ENCODE measurements around the gene UTP15.
A peak's percentile ranks its signal among the peaks of the same experiment; 100 is the strongest.

UTP15 gene

GRCh38 chr5:73565969-73566547 is 515 bp downstream of the UTP15 start:
- DNase-seq: peak; percentile 24

GRCh38 chr5:73582285-73583145 is 17.0 kb downstream of the UTP15 start:
- no peak for DNase-seq

DNA sequence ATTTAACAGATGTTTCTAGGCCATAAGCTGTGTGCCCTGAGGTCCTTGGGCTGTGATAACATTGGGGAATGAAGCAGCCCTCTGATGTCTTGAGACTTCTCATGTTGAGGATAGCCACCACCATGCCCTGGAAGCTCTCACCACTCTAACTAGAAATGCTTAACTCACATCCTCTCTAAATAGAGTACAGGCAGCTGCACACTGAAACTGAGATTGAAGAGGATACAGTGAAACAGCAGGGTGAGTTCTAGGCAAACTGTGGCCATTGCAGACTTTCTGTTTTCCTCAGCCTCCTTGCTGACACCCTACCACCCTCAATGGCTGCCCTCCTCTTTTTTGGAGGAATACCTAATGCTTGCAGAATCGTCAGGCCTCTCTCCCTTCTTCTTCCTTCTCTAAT is 22.4 kb downstream of the UTP15 start:
- no peak for DNase-seq

DNA sequence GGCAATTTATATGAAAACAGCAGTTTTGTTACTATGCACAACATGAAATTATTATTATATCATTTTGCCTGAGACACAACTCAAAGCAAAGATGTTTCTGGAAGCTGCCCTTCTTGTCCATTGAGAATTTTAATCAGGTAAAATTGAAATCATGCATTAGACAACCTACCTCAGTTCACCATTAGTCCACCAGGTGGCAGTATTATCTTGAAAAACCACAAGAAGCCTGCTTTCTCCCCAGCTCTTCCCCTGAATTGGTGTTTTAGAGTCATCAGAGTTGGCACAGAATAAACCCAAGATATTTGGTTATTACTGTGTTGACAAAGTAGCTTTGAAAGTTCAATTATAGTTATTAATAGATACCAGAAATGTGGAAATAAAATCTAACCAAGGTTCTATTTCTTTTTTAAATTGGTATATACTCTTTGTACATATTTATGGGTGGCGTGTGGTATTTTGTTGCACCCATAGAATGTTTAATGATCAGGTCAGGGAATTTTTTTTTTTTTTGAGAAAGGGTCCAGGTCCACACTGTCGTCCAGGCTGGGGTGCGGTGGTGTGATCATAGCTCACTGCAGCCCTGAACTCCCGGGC is 25.7 kb downstream of the UTP15 start:
- DNase-seq: peak; percentile 64

- DNase-seq: no peak
Observed at GRCh38 chr5:73591698-73592501, 26.4 kb downstream of the UTP15 start.

GRCh38 chr5:73592551-73592950 is 27.0 kb downstream of the UTP15 start:
- no peak for DNase-seq

DNA sequence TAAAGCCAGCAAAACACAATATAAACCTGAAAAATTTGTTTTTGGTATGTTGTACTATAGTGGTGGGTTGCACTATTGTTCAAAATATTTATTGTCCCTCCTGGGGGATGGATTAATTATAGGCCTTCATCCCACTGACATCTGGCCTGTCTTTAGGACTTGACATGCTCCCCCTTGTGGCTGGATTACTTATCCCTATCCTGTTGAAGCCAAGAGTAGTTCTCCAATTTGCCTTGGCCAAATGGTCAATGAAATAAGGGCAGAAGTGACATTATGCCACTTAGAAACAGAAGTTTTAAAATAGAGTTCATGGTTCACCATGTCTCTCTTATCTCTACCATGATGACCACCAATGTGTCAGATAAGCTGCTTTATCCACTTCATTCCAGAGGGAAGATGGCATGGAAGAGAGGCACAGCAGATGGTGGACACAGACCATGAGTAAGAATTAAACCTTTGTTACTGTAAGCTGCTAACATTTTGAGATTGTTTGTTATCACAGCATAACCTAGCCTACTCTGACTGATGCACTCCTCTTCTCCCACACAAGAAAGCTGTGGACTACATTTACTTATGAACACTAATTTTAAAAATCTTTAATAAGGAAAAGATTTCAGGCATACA is 31.3 kb downstream of the UTP15 start:
- peak; percentile 10 for DNase-seq

GRCh38 chr5:73599380-73599779 is 33.8 kb downstream of the UTP15 start:
- no peak for DNase-seq

- DNase-seq: no peak
Observed at GRCh38 chr5:73603998-73604397, 38.5 kb downstream of the UTP15 start.

DNA sequence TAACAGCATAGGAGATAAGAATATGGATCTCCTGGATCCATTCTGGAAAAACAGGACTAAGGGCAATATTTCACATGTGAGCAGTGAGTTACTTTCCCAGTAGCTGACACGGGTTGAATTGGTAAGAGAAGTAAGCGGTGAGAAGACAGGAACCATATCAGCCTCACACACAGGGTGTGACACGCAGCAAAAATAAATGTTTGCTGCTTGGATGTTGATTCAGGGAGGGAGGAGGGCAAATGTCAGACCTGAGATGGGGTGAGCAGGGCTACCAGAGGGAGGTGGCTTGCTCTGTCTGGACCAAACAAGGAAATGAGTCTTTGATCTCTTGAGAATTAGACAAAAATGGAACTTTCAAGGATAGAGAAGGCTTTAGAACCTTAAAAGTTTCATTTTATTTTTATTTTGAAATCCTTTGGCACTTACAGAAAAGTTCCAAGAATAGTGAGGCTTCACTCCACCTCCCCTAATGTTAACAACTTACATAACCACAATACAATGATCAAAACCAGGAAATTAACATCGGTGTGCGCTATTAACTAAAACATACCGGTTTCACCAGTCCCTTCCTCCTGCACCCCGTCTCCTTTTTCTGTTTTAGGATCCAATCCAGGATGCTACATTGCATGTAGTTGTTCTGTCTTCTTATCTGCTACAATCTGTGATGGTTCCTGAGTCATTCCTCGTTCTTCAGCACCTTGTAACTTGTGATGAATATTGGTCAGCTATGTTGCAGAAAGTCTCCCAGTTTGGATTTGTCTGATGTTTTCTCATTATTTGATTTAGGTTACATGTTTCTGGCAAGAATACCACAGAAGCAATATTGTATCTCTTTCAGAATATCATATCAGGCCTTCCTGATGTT is 39.9 kb downstream of the UTP15 start:
- DNase-seq: no peak

- no peak for DNase-seq
Observed at GRCh38 chr5:73606206-73606753, 40.7 kb downstream of the UTP15 start.

GRCh38 chr5:73607228-73607627 is 41.7 kb downstream of the UTP15 start:
- DNase-seq: no peak

- no peak for DNase-seq
Observed at GRCh38 chr5:73612799-73613198, 47.3 kb downstream of the UTP15 start.

- no peak for DNase-seq
Observed at GRCh38 chr5:73615085-73615484, 49.5 kb downstream of the UTP15 start.

DNA sequence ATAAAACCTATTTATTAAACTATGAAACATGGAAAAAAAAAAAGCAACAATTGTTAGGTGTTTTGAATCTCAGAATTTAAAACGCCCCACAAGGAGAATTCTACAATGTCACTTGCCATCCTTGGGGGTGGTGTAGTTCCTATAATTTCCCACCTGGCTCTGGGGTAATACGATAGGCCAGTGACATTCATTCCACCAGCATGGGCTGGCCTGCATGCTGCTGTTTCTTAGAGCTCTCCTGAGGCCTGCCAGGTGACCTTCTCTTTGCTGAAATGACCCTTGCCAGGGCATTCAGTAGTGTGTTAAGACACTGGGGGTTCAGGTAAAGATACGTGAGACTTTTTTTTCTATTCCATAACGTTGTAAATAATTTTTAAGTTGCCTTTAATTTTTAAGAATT is 50.4 kb downstream of the UTP15 start:
- no peak for DNase-seq

GRCh38 chr5:73617510-73618279 is 52.2 kb downstream of the UTP15 start:
- DNase-seq: no peak

DNA sequence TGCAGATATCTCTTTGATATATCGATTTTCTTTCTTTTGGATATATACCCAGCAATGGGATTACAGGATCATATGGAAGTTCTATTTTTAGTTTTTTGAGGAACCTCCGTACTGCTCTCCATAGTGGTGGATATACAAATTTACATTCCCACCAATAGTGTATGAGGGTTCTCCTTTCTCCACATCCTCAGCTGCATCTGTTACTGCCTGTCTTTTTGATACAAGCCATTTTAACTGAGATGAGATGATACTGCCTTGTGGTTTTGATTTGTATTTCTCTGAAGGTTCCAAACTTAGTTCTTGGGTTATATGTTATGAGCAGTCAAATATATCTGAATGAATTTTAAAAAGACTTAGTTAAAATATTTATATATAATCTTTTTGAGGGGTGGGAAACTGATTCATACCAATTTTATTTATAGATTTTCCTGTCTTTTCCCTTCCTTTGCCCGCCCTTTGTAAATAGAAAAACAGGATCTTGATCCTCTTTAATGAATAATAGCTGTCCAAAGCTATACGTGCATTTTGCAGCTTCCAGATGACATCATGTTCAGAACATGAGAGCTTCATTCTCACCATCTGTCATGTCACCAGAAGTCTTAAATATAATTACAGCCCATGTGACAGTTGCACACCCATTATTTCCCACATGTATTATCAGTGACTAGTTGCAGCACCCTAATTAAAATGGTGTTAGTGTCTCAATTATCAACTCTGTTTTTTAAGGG is 54.2 kb downstream of the UTP15 start:
- DNase-seq: peak; percentile 84

GRCh38 chr5:73620334-73620687 is 54.8 kb downstream of the UTP15 start:
- DNase-seq: no peak

DNA sequence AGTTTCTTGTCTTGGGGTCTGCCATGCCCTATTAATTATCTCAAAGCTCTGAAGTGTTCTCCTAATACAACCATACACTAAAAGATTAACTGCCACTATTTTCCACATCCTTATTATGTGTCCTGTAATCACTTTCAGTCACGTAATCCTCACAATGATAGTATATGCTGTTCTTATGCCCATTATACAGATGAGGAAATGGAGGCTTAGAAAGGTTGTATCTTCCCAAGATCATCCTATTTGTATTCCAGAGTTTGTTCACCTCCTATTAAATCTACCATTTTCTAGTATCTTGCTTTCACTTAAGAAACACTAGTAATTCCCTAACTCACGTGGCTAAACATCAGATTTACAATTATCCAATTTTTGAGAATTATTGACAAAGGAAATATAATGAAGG is 57.5 kb downstream of the UTP15 start:
- no peak for DNase-seq

GRCh38 chr5:73623901-73624404 is 58.4 kb downstream of the UTP15 start:
- DNase-seq: no peak
